ENCODE measurements around the gene ENTPD6.
"Not testable (repeated sequence)": the region's sequence is repeated elsewhere in the genome, so short reads cannot be mapped to it uniquely, and the experiment has no call there.

The ENTPD6 gene

GRCh38 chr20:25195014-25195961 is at the start of gene ENTPD6:
ENTPD6 (plus strand) TSS chr20:25195712; CDS start chr20:25206537, 10,825 bp downstream.
- peak; percentile 88 to 93 (median 89) for DNase-seq (ENCODE audit: low read depth in 3 of 3, low spot score in 1 of 3)

DNA sequence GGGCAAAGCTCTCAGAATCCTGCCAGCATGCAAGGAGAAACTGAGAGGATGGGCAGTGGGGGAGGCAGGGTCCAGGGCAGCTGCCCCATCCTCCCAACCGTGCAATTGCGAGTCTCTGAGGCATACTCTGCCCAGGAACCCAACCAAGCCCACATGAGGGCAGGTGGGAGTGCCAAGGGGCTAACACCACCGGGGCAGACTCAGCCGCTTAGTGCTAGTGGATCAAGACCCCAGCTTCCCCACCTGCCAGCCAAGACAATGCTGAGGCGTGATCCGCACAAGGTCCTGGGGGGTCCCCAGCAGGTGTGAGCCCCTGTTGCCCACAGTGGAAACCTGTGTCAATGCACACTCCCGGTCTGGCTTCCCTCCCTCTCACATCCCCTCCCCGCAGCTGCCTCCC is 48.5 kb upstream of the ENTPD6 start:
- DNase-seq (ENCODE audit: low read depth in 3 of 3, low spot score in 1 of 3), result no peak

DNA sequence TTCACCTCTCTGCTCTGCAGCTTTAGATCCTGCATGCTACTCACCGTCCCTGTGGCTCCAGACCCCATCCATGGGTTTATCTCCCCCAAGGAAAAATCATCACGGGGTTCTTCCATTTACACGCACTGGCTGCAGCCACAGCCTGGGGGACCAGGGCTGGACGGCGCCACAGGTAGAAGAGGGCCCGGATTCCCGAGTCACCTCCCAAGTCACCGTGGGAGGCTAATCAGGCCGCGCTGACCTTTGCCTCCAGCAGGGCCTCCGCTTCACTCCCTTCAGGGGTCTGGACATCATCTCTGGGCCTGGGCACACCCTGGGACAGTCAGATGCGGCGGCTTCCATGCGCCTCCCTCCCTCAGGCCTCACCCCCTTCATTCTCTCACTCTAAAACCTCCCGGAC is 47.8 kb upstream of the ENTPD6 start:
- no peak for DNase-seq (ENCODE audit: low read depth in 3 of 3, low spot score in 1 of 3)

GRCh38 chr20:25148181-25148981 is 47.1 kb upstream of the ENTPD6 start:
- DNase-seq (ENCODE audit: low read depth in 3 of 3, low spot score in 1 of 3), result peak in 2 of 3 donors; percentile 29 to 49

DNA sequence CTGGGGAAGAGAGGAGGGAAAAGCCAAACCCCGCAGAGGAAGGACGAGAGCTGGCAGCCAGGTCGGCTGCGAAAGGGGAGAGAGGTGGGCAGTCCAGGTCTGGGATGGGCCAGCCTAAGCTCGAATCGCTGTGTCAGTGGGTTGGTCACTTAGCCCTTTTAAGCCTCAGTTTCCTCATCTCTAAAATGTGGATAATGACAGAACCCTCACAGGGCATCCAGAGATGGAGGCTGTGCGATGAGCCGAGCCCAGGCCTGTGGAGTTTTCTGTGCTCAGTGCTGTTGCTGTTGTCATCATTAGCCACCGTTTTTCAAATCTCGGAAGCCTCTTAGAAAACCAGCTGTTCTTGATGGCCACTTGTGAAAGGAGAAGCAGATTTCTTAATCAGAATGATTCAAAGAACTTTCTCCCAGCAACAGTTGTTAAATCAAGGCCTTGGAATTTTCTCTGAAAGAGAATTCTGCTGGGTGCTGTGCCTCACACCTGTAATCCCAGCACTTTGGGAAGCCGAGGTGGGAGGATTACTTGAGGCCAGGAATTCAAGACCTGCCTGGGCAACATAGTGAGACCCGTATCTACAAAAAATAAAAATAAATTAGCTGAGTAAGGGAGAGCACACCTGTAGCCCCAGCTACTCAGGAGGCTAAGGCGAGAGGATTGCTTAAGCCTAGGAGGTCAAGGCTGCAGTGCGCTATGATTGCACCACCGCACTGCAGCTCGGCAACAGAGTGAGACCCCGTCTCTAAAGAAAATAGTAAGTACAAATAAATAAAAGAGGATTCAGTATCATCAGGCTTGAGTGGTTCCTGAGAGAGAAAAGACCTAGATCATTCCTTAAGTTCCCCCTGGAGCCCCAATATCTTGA is 46.3 kb upstream of the ENTPD6 start:
- DNase-seq (ENCODE audit: low read depth in 3 of 3, low spot score in 1 of 3), result no peak

DNA sequence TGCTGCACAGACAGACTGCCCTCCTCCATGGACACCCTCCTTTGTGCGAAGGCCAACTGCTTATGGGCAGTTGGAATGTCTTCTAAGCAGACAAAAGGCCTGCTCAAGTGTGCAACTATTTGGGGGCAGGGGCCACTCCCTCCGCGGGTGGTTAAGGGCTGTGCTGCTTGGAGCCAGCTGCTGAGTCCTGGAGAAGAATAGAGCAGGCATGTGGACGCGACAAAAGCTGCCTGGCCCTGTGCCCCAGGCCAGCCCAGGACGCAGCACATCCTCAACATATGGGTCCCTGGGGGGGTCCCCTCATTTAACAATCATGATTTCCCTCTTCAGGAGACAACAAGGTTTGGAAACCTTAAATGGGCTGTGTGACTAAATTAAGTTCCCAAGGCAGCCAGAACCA is 45.5 kb upstream of the ENTPD6 start:
- DNase-seq (ENCODE audit: low read depth in 3 of 3, low spot score in 1 of 3), result no peak

DNA sequence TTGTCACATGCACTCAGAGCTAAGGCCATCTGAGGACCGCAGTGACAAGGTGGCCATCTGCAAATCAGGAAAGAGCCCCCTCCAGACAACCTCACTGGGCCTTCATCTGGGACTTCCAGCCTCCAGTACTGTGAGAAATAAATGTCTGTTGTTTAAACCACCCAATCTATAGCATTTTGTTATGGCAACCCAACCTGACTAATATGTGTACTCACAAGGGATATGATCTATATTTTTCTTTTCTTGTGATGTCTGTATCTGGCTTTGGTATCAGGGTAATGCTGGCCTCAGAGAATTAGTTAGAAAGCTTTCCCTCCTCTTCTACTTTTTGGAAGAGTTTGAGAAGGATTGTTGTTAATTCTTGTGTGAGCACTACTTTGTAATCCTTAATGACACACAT is 37.5 kb upstream of the ENTPD6 start:
- DNase-seq (ENCODE audit: low read depth in 3 of 3, low spot score in 1 of 3), result no peak

DNA sequence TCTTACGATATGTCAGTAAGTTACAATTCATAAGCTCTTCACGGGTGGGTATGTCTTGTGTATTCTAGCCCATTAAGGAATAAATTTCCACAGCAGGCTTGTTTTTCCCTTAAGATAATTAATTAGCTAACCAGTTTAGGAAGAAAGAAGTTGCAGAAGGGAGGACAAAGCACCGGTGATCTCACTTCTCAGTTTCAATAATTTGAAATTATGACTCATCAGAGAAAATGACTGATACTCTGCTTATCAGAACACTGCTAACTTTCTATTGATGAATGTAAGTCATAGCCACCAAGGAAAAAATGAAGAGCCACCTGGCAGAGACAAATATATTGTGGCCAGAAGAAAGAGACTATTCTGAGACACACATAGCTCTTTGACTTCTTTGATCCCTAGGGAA is 35.0 kb upstream of the ENTPD6 start:
- no peak for DNase-seq (ENCODE audit: low read depth in 3 of 3, low spot score in 1 of 3)

GRCh38 chr20:25160897-25161296 is 34.6 kb upstream of the ENTPD6 start:
- no peak for DNase-seq (ENCODE audit: low read depth in 3 of 3, low spot score in 1 of 3)

GRCh38 chr20:25165128-25165527 is 30.4 kb upstream of the ENTPD6 start:
- DNase-seq (ENCODE audit: low read depth in 3 of 3, low spot score in 1 of 3), result no peak

DNA sequence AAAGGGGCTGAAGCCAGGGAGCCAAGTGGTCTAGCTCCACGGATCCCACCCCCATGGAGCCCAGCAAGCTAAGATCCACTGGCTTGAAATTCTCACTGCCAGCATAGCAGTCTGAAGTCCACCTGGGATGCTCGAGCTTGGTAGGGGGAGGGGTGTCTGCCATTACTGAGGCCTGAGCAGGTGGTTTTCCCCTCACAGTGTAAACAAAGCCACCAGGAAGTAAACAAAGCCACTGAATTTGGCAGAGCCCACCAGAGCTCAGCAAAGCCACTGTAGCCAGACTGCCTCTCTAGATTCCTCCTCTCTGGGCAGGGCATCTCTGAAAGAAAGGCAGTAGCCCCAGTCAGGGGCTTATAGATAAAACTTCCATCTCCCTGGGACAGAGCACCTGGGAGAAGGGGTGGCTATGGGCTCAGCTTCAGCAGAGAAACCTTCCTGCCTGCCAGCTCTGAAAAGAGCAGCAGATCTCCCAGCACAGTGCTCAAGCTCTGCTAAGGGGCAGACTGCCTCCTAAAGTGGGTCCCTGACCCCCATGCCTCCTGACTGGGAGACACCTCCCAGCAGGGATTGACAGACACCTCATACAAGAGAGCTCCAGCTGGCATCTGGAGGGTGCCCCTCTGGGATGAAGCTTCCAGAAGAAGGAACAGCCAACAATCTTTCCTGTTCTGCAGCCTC is 29.3 kb upstream of the ENTPD6 start:
- DNase-seq (ENCODE audit: low read depth in 3 of 3, low spot score in 1 of 3), result not testable (repeated sequence)

DNA sequence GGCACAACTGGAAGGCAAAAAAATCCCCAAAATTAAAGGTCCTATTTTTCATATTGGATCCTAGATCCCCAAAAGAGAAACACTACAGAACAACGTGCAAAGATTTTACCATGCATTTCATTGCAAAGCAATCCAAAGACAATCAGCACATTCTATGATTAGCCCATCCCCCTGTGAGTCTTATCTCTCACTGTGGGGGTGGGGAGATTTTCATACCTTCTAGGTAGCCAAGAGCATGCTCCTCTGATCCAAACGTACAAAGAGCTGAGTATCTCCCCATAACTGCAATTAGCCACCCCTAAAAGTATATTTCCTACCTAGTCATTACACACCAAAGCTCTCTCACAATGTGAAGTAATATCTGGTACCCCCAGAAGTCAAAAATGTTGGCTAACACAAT is 22.2 kb upstream of the ENTPD6 start:
- no peak for DNase-seq (ENCODE audit: low read depth in 3 of 3, low spot score in 1 of 3)

- DNase-seq (ENCODE audit: low read depth in 3 of 3, low spot score in 1 of 3), result no peak
Observed at GRCh38 chr20:25173886-25174308, 21.6 kb upstream of the ENTPD6 start.

DNA sequence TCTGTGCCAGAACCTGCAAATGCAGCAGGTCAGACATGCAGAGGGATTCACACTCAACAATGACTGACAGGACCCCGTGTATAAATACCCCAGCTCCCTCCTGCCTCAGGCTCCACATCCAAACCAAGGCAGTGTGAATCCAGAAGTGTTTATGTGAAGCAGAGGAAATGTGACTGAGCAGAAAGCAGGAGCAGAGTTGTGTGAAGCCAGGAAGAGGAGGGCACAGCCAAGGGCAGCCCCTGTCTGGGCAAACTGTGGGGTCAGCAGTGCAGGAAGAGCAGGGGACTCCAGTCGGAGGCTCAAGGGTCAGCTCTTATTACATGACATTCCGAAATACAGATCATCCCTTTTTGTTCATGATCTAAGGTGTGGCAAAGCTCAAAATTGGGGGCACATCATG is 19.3 kb upstream of the ENTPD6 start:
- DNase-seq (ENCODE audit: low read depth in 3 of 3, low spot score in 1 of 3), result no peak

GRCh38 chr20:25177890-25178321 is 17.6 kb upstream of the ENTPD6 start:
- DNase-seq (ENCODE audit: low read depth in 3 of 3, low spot score in 1 of 3), result no peak

GRCh38 chr20:25178563-25179438 is 16.7 kb upstream of the ENTPD6 start:
- DNase-seq (ENCODE audit: low read depth in 3 of 3, low spot score in 1 of 3), result no peak

DNA sequence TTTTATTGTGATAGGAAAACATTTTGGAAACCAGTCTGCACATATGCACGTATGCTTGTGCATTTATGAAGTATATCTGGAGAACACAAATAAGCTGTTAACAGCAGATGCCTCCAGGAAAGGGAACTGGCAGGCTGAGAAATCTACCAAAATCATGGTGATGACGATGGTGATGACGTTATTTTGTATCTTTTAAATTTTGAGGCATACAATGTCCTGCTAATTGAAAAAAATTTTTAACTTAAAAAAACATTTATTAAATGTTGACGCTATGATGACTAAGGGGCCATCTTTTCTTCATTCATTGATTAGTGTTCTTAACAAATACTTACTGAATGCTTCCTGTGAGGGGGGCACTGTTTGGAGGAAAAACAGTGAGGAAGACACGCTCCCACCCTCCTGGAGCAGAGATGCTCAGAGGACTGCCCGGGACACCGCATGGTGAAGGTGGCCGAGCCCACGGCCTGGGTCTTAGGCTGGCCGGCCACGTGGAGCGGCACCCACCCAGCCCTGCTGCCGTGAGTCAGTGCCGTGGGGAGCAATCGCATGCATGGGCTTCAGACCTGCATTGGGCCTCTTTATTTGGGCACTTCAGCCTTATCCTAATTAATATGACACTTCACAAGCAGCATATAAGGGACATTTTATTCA is 15.9 kb upstream of the ENTPD6 start:
- DNase-seq (ENCODE audit: low read depth in 3 of 3, low spot score in 1 of 3), result no peak

DNA sequence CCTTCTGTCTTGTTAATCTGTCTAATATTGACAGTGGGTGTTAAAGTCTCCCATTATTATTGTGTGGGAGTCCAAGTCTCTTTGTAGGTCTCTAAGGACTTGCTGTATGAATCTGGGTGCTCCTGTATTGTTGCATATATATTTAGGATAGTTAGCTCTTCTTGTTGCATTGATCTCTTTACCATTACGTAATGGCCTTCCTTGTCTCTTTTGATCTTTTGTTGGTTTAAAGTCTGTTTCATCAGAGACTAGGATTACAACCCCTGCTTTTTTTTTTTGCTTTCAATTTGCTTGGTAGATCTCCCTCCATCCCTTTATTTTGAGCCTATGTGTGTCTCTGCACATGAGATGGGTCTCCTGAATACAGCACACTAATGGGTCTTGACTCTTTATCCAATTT is 11.1 kb upstream of the ENTPD6 start:
- DNase-seq (ENCODE audit: low read depth in 3 of 3, low spot score in 1 of 3), result not testable (repeated sequence)

DNA sequence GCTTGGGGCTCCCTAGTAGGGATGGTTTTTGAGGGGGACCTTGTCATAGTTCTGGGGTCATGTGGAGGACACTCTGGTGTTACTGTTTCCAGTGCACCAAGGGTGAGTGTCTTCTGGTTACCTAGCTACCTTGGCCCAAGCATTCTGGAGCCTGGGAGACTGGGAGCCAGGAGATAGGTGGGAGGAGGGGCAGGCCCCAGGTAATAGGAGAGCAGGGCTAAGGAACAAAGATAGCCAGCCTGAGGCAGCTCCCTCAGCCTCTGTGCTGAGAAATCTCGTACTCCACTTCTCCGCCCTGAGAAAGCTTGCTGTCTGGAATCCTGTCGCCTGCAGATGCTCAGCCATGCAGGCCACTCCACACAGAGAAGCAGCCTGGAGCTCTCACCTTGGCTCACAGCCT is 8.3 kb upstream of the ENTPD6 start:
- no peak for DNase-seq (ENCODE audit: low read depth in 3 of 3, low spot score in 1 of 3)

All from stimulated activated CD4-positive, alpha-beta T cell treated with anti-CD3 and anti-CD28 coated beads, TNF-alpha, amount 100 ng/mL, for 1 hour (primary cell).